SU-DHL-6 (cell line): Measurements from ENCODE around the gene SLC25A47.

Experiments
- EZH2phosphoT487 ChIP-seq: fragments of 200-600 bp; sonication (generic), shearing (Covaris generic); conservative IDR thresholded peaks from 2 replicates; pipeline ENCODE4 v1.6.1; 2018; ENCODE audit warnings: mild to moderate bottlenecking, antibody characterized with exemption, low read length, moderate library complexity, mixed read lengths
- TF ChIP-seq, protein P1 (sequence below): fragments of 200-600 bp; sonication (generic); IDR thresholded peaks from one replicate; pipeline ENCODE4 v1.5.1; 2017; ENCODE audit warnings: antibody characterized with exemption, mild to moderate bottlenecking, low read length, moderate library complexity; ENCODE audit not compliant: insufficient read depth, poor library complexity, severe bottlenecking

DNA sequence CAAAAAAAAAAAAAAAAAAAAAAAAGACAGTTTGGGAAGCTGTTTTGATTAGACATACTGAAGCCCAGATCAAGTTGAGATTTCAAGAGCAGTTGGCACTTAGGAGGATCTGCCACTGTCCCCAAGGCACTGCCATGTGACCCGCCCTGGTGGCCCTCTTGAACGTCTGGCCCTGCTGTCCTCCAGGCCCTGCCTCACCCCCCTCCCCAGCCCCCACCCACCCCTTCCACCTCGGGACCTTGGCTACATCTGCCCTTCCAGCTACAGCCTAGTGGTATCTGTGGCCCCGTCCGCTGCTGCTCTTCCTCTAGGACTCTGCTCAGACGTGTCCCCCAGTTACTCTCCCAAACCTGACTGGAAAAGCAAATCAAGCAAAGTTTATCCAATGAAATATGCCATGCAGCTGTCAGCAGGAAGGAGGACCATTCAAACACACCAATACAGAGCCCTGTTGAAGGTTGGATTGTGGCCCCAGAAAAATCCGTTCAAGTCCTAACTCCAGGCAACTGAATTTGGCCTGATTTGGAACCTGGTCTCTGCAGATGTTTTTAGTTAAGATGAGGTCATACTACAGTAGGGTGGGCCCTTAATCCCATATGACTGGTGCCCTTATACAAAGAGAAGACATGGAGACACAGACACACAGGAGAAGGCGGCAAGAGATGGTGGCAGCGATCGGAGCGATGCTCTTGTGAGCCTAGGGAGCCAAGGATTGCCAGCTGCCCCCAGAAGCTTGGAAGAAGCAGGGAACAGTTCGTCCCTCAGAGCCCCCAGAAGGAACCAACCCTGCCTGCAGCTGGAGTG is 34.6 kb upstream of the SLC25A47 start:
- TF ChIP-seq, protein P1, sequence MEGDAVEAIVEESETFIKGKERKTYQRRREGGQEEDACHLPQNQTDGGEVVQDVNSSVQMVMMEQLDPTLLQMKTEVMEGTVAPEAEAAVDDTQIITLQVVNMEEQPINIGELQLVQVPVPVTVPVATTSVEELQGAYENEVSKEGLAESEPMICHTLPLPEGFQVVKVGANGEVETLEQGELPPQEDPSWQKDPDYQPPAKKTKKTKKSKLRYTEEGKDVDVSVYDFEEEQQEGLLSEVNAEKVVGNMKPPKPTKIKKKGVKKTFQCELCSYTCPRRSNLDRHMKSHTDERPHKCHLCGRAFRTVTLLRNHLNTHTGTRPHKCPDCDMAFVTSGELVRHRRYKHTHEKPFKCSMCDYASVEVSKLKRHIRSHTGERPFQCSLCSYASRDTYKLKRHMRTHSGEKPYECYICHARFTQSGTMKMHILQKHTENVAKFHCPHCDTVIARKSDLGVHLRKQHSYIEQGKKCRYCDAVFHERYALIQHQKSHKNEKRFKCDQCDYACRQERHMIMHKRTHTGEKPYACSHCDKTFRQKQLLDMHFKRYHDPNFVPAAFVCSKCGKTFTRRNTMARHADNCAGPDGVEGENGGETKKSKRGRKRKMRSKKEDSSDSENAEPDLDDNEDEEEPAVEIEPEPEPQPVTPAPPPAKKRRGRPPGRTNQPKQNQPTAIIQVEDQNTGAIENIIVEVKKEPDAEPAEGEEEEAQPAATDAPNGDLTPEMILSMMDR = no peak
- TF ChIP-seq EZH2phosphoT487 = no peak
